Peyer's patch (tissue), 4 donors: Measurements from ENCODE around the gene FBXO41. TPM values are rescaled to one million over a fixed set of nuclear protein-coding genes. Genes with fewer than 3 reads are reported as not detected.
A peak's percentile ranks its signal among the peaks of the same experiment; 100 is the strongest.
"Not testable (repeated sequence)": the region's sequence is repeated elsewhere in the genome, so short reads cannot be mapped to it uniquely, and the experiment has no call there.

Source experiments
- DNase-seq, 3 donors: peaks; one replicate each; pipeline ENCODE4 v3.0.0-alpha.2; 2017 to 2019
- H3K27ac ChIP-seq, 4 donors: fragments of 200-600 bp; sonication (generic); one replicate each; pipeline ENCODE4 v1.5.1; 2016 to 2019
- H3K27me3 ChIP-seq, 2 donors: fragments of 200-600 bp; sonication (generic); one replicate each; pipeline ENCODE4 v1.5.1; 2019
- H3K36me3 ChIP-seq, 3 donors: fragments of 200-600 bp; sonication (generic); one replicate each; pipeline ENCODE4 v1.5.1; 2016 to 2019
- H3K4me1 ChIP-seq, 4 donors: fragments of 200-600 bp; sonication (generic); one replicate each; pipeline ENCODE4 v1.5.1; 2016 to 2019
- H3K4me3 ChIP-seq, 4 donors: fragments of 200-600 bp; sonication (generic); 1 replicate in 3 of 4; 2 replicates in 1 of 4; pipeline ENCODE4 v1.5.1; 2016 to 2019; ENCODE audit warnings: mild to moderate bottlenecking in 1 of 4
- H3K9me3 ChIP-seq, 4 donors: fragments of 200-600 bp; sonication (generic); one replicate each; pipeline ENCODE4 v1.5.1; 2016 to 2019; ENCODE audit warnings: mild to moderate bottlenecking in 1 of 4
- POLR2A ChIP-seq, 2 donors: fragments of 450-650 bp; IDR thresholded peaks; one replicate each; pipeline ENCODE4 v1.5.1; 2017; ENCODE audit warnings: antibody characterized with exemption in 2 of 2, mild to moderate bottlenecking in 2 of 2, moderate library complexity in 2 of 2
- total RNA-seq, 4 donors: library from RNA; depleted of rRNA; stranded (reverse); fragments of >200 nt; gene quantifications; one replicate each; pipeline ENCODE4 v1.1.0, GENCODE V29; 2016
- TF ChIP-seq, protein P1 (sequence below), 6 experiments: fragments of 450-650 bp in 4 of 6; fragments of 200-600 bp in 2 of 6; sonication (generic) in 1 of 6; IDR thresholded peaks; one replicate each; pipeline ENCODE4 v1.5.1; 2017 to 2019; ENCODE audit warnings: antibody characterized with exemption in 6 of 6, mild to moderate bottlenecking in 3 of 6, moderate library complexity in 1 of 6

Gene FBXO41
- total RNA-seq, 4 donors from 2014 or later, result 1.8 to 12.4 (median 5.7) TPM

- Histone ChIP-seq H3K4me3 (no peak overlapping the region), H3K9me3 (no peaks in the 10 kb centered on the region), H3K27ac (no peak overlapping the region), H3K4me1 (peaks cover 0 to 8% (median 0%) of the 10 kb centered on the region in 4 donors), H3K36me3 (no peaks in the 10 kb centered on the region), H3K27me3 (peaks cover 0 to 4% of the 10 kb centered on the region in 2 donors)
- DNase-seq, result no peak
- no peak for TF ChIP-seq POLR2A (IDR thresholded peaks at IDR 0.05)
- TF ChIP-seq, protein P1, sequence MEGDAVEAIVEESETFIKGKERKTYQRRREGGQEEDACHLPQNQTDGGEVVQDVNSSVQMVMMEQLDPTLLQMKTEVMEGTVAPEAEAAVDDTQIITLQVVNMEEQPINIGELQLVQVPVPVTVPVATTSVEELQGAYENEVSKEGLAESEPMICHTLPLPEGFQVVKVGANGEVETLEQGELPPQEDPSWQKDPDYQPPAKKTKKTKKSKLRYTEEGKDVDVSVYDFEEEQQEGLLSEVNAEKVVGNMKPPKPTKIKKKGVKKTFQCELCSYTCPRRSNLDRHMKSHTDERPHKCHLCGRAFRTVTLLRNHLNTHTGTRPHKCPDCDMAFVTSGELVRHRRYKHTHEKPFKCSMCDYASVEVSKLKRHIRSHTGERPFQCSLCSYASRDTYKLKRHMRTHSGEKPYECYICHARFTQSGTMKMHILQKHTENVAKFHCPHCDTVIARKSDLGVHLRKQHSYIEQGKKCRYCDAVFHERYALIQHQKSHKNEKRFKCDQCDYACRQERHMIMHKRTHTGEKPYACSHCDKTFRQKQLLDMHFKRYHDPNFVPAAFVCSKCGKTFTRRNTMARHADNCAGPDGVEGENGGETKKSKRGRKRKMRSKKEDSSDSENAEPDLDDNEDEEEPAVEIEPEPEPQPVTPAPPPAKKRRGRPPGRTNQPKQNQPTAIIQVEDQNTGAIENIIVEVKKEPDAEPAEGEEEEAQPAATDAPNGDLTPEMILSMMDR (IDR thresholded peaks at IDR 0.05), result no peak
Observed at GRCh38 chr2:73263540-73264331, 20.5 kb downstream of the FBXO41 start.

DNA sequence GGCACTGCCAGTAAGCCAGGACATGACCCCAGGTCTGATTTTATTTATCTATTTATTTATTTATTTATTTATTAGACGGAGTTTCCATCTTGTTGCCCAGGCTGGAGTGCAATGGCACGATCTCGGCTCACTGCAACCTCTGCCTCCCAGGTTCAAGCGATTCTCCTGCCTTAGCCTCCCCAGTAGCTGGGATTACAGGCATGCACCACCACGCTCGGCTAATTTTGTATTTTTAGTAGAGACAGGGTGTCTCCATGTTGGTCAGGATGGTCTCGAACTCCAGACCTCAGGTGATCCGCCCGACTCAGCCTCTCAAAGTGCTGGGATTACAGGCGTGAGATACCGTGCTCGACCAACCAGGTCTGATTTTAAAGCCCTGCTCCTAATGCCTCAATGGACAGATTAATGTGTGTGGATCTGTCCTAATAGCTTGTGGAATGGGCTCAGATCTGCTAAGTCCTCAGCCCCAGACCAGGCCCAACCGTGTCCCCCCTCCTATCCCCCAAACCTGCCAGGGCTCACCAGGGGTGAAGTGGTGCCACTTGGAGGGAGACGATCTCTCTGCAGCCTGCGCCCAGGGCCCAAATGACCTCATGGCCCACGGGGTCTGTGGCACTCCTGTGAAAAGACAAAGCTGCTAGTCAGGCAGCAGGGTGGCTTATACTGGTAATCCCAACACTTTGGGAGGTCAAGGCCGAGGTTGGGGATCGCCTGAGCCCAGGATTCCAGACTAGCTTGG is 21.4 kb downstream of the FBXO41 start:
- H3K4me3 ChIP-seq, DNase-seq, H3K27me3 ChIP-seq, H3K4me1 ChIP-seq, H3K36me3 ChIP-seq, H3K9me3 ChIP-seq, H3K27ac ChIP-seq: not testable (repeated sequence)

DNA sequence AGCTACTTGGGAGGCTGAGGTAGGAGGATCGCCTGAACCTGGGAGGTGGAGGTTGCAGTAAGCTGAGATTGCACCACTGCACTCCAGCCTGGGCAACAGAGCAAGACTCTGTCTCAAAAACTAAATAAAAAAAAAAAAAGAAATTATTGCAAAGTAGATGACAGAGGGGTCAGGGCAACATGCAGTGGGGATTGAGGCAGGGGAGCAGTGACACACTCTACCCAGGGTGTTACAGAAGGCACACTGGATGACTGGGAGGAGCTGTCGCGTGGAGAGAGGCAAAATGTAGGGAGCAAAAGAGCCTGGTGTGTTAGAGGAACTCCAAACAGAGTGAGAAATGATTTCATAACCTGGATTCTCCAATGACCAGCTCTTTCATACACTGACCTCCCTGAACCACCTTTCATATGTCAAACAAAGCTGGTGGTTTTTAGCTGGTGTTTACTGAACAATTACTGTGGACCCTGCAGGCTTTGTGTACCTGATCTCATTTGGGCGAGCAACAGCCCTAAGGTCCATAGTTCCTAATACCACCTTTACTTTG is 22.1 kb downstream of the FBXO41 start:
- TF ChIP-seq POLR2A (IDR thresholded peaks at IDR 0.05), result no peak
- TF ChIP-seq, protein P1 (IDR thresholded peaks at IDR 0.05), result no peak
- Histone ChIP-seq H3K36me3 (no peaks in the 10 kb centered on the region), H3K4me3 (no peak overlapping the region), H3K9me3 (no peaks in the 10 kb centered on the region), H3K27ac (no peak overlapping the region), H3K4me1 (no peaks in the 10 kb centered on the region), H3K27me3 (peaks cover 0 to 4% of the 10 kb centered on the region in 2 donors)
- DNase-seq, result no peak

DNA sequence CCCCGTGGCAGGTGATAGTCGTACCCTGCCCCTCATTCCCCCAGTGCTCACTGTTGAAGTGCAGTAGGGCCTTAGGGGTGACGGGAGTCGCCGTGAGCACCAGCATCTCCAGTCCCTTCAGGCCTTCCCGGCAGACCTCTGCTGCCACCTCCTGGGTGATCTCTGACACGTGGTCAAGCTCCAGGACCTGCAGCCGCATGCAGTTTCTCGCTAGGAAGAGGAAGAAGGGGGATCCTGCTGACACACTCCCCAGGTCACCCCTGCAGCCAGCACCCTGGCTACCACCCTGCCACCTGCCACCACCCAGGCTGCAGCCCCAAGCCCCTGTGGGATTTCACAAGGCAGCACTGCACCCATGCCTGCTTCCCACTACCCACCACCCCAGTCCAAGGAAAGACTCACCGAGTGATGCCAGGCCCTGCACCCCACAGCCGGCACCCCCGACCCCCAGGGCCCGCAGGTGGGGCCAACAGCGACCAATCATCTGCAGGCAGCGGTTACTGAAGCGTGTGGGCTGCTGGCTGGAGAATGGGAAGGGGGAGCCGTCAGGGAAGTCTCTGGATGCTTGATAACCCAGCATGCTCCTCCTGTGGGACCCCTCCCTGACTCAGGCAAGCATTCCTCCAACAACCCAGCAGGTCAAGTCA is 23.8 kb downstream of the FBXO41 start:
- no peak for DNase-seq

GRCh38 chr2:73259704-73260337 is 24.5 kb downstream of the FBXO41 start:
- TF ChIP-seq, protein P1 (IDR thresholded peaks at IDR 0.05), result no peak
- TF ChIP-seq POLR2A (IDR thresholded peaks at IDR 0.05), result no peak
- DNase-seq, result no peak
- Histone ChIP-seq H3K4me3 (no peak overlapping the region), H3K4me1 (no peaks in the 10 kb centered on the region), H3K36me3 (no peaks in the 10 kb centered on the region), H3K9me3 (no peaks in the 10 kb centered on the region), H3K27ac (no peak overlapping the region), H3K27me3 (no peaks in the 10 kb centered on the region)

More for the DNA sequence above, 23.8 kb downstream of the FBXO41 start:
- Histone ChIP-seq H3K27ac (no peak overlapping the region), H3K4me3 (no peak overlapping the region), H3K9me3 (no peaks in the 10 kb centered on the region), H3K4me1 (no peaks in the 10 kb centered on the region), H3K36me3 (no peaks in the 10 kb centered on the region), H3K27me3 (no peaks in the 10 kb centered on the region)
- TF ChIP-seq, protein P1 (IDR thresholded peaks at IDR 0.05), result peak in 3 of 6 experiments; percentile 11 to 22 (median 19)
- TF ChIP-seq POLR2A (IDR thresholded peaks at IDR 0.05), result no peak
